ENCODE measurements around the gene CDKN1C. TPM values are rescaled to one million over a fixed set of nuclear protein-coding genes. Genes with fewer than 3 reads are reported as not detected.

Gene CDKN1C
- total RNA-seq, 1 experiment from 2014 or later, result 15.4 TPM

- Histone ChIP-seq H4K8ac (replicated peaks; ENCODE audit: insufficient read length, low read depth, low read length) (no peak overlapping the region), H3K4me2 (ENCODE audit: insufficient read depth, insufficient read length, low read length) (no peak overlapping the region), H4K91ac (ENCODE audit: insufficient read length, low read depth, low read length) (no peak overlapping the region), H2BK20ac (ENCODE audit: low read depth, low read length, poor library complexity, severe bottlenecking) (no peak overlapping the region), H2BK5ac (ENCODE audit: insufficient read length, low read length) (no peak overlapping the region), H4K20me1 (ENCODE audit: control insufficient read depth, insufficient read depth, insufficient read length) (peaks cover 2% of the 10 kb centered on the region), H2AFZ (ENCODE audit: low read length) (no peak overlapping the region), H3T11ph (ENCODE audit: low read length) (no peak overlapping the region), H3K23ac (ENCODE audit: insufficient read length, low read depth, low read length) (no peak overlapping the region), H2BK15ac (ENCODE audit: low read depth, low read length) (no peak overlapping the region), H2BK120ac (ENCODE audit: low read depth, low read length, poor library complexity, severe bottlenecking) (no peak overlapping the region), H3K14ac (ENCODE audit: insufficient read depth, low read length) (no peak overlapping the region), H3K4ac (ENCODE audit: low read depth, low read length) (no peak overlapping the region), H3K56ac (ENCODE audit: insufficient read length, low read depth, low read length) (no peak overlapping the region), H3K23me2 (ENCODE audit: insufficient read length, low read depth, low read length, poor library complexity, severe bottlenecking) (no peaks in the 10 kb centered on the region), H3K9me3 (ENCODE audit: control insufficient read depth, low read depth, low read length) (no peaks in the 10 kb centered on the region), H2BK12ac (ENCODE audit: insufficient read length, low read depth, low read length) (no peak overlapping the region), H3K27me3 (ENCODE audit: insufficient read depth, low read length) (no peaks in the 10 kb centered on the region), H3K9ac (ENCODE audit: extremely low read depth, insufficient read length, low read length) (no peak overlapping the region), H3K79me1 (ENCODE audit: insufficient read depth, low read depth, low read length, poor library complexity, severe bottlenecking) (no peaks in the 10 kb centered on the region), H3K27ac (ENCODE audit: insufficient read length, low read depth, low read length) (no peak overlapping the region), H3K4me1 (ENCODE audit: insufficient read depth, low read length) (no peaks in the 10 kb centered on the region), H2AK5ac (ENCODE audit: insufficient read length, low read length) (no peak overlapping the region), H3K18ac (ENCODE audit: insufficient read length, low read depth, low read length) (no peak overlapping the region), H3K79me2 (ENCODE audit: insufficient read depth, low read length) (no peaks in the 10 kb centered on the region), H4K5ac (ENCODE audit: insufficient read length, low read depth, low read length) (no peak overlapping the region)
- Mint-ChIP-seq H3K36me3 (ENCODE audit: insufficient read depth in 1 of 3, low read depth in 3 of 3) (no peaks in the 10 kb centered on the region), H3K9me3 (no peaks in the 10 kb centered on the region), H3K4me3 (no peak overlapping the region; a peak in 1 of 5 replicates), H3K27me3 (ENCODE audit: low read depth) (peaks cover 2% of the 10 kb centered on the region), H3K4me1 (peaks cover 10% of the 10 kb centered on the region in 2 experiments; a peak in 3 of 4 replicates), H3K27ac (peak overlapping the region in 1 of 3 experiments; percentile 61; a peak in 1 of 7 replicates)
- DNase-seq, result no peak
- no peak for TF ChIP-seq CTCF (conservative IDR thresholded peaks at IDR 0.05)
- WGBS (ENCODE audit: extremely low coverage, insufficient read length, low lambda C conversion rate), result no CpG with 5 or more reads among the region's 13 CpGs
These were observed 27.4 kb upstream of the CDKN1C start for GRCh38 chr11:2913019-2913431.
